Measurements from ENCODE around the gene GPR50.

GPR50 gene

DNA sequence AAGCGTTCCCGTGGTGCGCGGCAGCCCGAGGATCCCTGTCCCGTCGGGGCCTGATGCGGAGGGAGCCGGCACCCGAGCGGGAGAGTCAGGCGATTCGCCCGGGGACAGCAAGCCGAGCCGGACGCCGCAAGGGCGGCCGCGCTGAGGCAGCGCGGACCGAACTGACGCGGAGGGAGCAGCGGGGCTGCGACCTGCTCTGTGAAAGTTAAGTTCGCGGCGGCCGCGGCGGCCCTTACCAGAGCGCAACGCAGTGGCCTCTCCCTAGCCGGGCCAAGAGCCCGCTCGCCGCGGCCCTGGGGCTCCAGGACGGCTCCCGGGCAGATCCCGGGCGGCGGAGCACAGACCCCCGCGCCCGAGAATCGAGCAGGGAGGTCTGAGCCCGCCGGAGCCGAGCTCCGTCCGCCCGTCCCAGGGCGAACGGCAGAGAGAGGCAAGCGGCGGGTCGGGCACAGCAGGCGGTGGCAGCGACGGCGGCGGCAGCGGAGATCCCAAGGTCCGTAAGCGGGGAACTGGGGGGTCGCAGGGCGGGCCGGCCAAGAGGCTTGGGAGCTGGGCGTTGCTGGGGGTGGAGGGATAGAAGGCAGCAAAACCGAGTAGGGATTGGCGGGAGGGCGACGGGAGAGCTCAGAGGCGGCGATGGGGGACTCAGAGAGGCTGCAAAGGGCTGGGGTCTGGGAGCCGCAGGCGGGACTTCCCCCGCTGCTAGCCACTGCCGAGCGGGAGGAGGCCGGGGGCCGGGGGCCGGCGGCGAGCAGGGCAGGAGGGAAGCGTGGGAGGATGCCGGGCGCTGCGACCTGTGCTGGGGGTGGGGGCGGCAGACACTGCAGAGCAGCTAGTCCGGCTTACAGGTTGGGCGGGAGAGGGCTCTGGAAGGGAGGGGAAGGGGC, 1.0 kb downstream of the GPR50 start:
- Histone ChIP-seq H3K36me3 (replicated peaks) (no peaks in the 10 kb centered on the region), H3K27ac (no peak overlapping the region), H3K4me3 (ENCODE audit: low read depth, low read length) (no peak overlapping the region), H3K27me3 (replicated peaks) (peaks cover 9% of the 10 kb centered on the region)
- TF ChIP-seq, protein P1, sequence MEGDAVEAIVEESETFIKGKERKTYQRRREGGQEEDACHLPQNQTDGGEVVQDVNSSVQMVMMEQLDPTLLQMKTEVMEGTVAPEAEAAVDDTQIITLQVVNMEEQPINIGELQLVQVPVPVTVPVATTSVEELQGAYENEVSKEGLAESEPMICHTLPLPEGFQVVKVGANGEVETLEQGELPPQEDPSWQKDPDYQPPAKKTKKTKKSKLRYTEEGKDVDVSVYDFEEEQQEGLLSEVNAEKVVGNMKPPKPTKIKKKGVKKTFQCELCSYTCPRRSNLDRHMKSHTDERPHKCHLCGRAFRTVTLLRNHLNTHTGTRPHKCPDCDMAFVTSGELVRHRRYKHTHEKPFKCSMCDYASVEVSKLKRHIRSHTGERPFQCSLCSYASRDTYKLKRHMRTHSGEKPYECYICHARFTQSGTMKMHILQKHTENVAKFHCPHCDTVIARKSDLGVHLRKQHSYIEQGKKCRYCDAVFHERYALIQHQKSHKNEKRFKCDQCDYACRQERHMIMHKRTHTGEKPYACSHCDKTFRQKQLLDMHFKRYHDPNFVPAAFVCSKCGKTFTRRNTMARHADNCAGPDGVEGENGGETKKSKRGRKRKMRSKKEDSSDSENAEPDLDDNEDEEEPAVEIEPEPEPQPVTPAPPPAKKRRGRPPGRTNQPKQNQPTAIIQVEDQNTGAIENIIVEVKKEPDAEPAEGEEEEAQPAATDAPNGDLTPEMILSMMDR (IDR thresholded peaks at IDR 0.05; ENCODE audit: low read depth, low read length, missing control alignments): no peak
- in situ Hi-C loops (cut with HindIII; ENCODE audit: low pct_ligation_motif_present, low sequenced_read_pairs): no loop called here
- DNase-seq: no peak

DNA sequence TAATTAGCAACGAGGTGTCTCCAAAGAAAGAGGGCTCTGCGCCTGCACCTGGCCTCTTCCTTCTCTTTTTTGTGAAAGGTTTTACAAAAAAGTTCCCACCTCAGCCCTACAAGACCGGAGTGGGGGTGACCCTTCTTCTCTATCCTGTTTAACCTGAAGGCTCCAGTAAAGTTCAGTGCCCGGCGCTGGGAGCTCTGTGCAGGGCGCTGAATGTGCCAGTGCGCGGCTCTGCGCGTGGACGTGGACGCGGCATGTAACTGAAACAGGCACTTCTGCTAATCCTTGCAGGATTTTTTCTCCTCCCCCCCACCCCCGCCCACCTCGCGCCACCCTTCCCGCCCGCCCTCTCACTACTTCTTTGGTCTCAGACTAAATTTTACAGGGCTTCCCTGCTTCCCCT, 2.4 kb downstream of the GPR50 start:
- TF ChIP-seq, protein P1 (IDR thresholded peaks at IDR 0.05; ENCODE audit: low read depth, low read length, missing control alignments): no peak
- no peak overlapping the region for H3K4me3 ChIP-seq (ENCODE audit: low read depth, low read length)
- H3K27me3 ChIP-seq (replicated peaks): peaks cover 9% of the 10 kb centered on the region
- in situ Hi-C loops (cut with HindIII; ENCODE audit: low pct_ligation_motif_present, low sequenced_read_pairs): no loop called here
- DNase-seq: no peak
- H3K27ac ChIP-seq: no peak overlapping the region
- no peaks in the 10 kb centered on the region for H3K36me3 ChIP-seq (replicated peaks)

DNA sequence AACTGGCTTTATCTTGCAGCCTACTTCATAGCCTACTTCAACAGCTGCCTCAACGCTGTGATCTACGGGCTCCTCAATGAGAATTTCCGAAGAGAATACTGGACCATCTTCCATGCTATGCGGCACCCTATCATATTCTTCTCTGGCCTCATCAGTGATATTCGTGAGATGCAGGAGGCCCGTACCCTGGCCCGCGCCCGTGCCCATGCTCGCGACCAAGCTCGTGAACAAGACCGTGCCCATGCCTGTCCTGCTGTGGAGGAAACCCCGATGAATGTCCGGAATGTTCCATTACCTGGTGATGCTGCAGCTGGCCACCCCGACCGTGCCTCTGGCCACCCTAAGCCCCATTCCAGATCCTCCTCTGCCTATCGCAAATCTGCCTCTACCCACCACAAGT, 4.0 kb downstream of the GPR50 start:
- TF ChIP-seq, protein P1 (IDR thresholded peaks at IDR 0.05; ENCODE audit: low read depth, low read length, missing control alignments): no peak
- Histone ChIP-seq H3K27ac (no peak overlapping the region), H3K4me3 (ENCODE audit: low read depth, low read length) (no peak overlapping the region), H3K27me3 (replicated peaks) (peaks cover 7% of the 10 kb centered on the region), H3K36me3 (replicated peaks) (no peaks in the 10 kb centered on the region)
- in situ Hi-C loops (cut with HindIII; ENCODE audit: low pct_ligation_motif_present, low sequenced_read_pairs): no loop called here
- no peak for DNase-seq

DNA sequence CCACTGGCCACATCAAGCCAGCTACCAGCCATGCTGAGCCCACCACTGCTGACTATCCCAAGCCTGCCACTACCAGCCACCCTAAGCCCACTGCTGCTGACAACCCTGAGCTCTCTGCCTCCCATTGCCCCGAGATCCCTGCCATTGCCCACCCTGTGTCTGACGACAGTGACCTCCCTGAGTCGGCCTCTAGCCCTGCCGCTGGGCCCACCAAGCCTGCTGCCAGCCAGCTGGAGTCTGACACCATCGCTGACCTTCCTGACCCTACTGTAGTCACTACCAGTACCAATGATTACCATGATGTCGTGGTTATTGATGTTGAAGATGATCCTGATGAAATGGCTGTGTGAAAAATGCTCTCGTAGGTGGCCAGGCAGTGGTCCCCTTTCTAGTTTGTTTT, 4.7 kb downstream of the GPR50 start:
- Histone ChIP-seq H3K27me3 (replicated peaks) (peaks cover 4% of the 10 kb centered on the region), H3K36me3 (replicated peaks) (no peaks in the 10 kb centered on the region), H3K27ac (no peak overlapping the region), H3K4me3 (ENCODE audit: low read depth, low read length) (no peak overlapping the region)
- TF ChIP-seq, protein P1 (IDR thresholded peaks at IDR 0.05; ENCODE audit: low read depth, low read length, missing control alignments): no peak
- no peak for DNase-seq
- in situ Hi-C loops (cut with HindIII; ENCODE audit: low pct_ligation_motif_present, low sequenced_read_pairs): no loop called here

DNA sequence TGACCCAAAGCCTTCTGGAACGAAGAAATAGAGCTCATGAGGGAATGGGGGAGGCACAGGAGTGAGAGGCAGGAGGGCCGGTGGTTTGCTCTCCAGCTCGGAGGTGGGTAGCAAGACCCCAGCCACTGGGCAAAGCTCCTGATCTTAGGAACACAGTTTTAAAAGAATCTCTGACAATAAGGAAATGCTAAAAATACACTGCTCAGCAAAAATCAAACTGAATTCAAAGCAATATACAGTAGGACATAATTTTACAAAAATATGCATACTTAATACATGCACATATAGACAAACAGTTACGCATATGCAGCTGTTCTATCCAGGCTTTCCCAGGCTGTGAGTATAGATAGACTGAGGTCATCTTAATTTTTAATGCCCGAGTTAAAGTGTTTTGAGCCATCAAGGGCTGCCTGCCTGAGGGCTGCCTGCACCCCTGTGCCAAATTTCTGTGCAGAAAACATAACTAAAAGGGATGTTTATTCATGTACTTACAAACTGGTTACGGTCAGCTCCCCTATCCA, 6.9 kb downstream of the GPR50 start:
- H3K27ac ChIP-seq: no peak overlapping the region
- no peak for DNase-seq
- H3K4me3 ChIP-seq (ENCODE audit: low read depth, low read length): no peak overlapping the region
- TF ChIP-seq, protein P1 (IDR thresholded peaks at IDR 0.05; ENCODE audit: low read depth, low read length, missing control alignments): no peak
- in situ Hi-C loops (cut with HindIII; ENCODE audit: low pct_ligation_motif_present, low sequenced_read_pairs): no loop called here
- no peaks in the 10 kb centered on the region for H3K36me3 ChIP-seq (replicated peaks)
- H3K27me3 ChIP-seq (replicated peaks): no peaks in the 10 kb centered on the region
